GM18511 (cell line): ENCODE measurements around the gene CNN2.

Experiments used
- ATAC-seq: cut with Tn5 transposase; IDR thresholded peaks from one replicate; pipeline ENCODE4 v1.9.1; 2021; ENCODE audit warnings: mild to moderate bottlenecking, moderate library complexity; ENCODE audit not compliant: unreplicated experiment

CNN2 gene

DNA sequence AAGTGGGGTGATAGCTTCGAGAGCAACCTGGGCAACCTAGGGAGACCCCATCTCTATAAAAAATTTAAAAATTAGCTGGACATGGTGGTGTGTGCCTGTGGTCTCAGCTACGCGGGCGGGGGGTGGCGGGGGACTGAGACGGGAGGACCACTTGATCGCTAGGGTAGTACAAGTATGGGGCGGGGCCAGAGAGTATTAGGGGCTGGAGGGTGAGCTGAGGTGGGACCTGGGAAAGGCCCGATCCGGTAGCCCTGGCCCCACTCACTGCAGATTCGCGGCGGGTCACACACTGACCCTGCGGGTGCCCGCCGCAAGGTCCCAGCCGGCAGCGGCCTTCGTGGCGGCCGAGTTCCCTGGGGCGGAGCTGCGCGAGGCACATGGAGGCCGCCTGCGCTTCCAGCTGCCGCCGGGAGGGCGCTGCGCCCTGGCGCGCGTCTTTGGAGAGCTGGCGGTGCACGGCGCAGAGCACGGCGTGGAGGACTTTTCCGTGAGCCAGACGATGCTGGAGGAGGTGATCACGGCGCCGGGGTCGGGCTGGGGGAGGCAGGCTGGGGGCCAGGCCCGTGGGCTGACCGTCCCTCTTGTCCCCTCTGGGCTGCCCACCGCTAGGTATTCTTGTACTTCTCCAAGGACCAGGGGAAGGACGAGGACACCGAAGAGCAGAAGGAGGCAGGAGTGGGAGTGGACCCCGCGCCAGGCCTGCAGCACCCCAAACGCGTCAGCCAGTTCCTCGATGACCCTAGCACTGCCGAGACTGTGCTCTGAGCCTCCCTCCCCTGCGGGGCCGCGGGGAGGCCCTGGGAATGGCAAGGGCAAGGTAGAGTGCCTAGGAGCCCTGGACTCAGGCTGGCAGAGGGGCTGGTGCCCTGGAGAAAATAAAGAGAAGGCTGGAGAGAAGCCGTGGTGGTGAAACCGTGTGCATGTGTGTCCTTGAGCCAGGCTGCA lies 38.5 kb downstream of the CNN2 start:
- ATAC-seq = no peak

DNA sequence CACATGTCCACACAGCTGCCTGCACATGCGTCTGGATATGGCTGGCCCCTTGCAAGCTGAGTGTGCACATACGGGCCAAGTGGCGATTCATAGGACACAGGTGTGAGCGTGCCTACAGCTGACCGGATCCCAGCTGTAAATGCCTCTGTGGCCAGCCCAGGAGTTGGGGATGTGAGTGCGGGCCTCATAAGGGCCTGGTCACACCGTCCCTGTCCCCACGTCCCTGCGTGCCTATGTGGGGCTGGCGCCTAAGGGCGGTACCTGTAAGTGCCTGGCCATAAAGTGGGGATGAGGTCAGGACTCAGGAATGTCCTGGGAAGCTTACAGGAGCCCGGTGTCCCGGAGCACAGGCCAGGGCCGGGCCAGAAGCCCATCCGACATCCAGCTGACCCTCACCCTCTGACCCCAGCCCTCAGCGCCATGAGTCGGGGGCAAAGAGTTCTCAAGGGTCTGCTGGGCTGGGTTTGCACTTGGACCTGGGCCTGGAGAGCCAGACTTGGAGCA lies 39.2 kb downstream of the CNN2 start:
- ATAC-seq = no peak

DNA sequence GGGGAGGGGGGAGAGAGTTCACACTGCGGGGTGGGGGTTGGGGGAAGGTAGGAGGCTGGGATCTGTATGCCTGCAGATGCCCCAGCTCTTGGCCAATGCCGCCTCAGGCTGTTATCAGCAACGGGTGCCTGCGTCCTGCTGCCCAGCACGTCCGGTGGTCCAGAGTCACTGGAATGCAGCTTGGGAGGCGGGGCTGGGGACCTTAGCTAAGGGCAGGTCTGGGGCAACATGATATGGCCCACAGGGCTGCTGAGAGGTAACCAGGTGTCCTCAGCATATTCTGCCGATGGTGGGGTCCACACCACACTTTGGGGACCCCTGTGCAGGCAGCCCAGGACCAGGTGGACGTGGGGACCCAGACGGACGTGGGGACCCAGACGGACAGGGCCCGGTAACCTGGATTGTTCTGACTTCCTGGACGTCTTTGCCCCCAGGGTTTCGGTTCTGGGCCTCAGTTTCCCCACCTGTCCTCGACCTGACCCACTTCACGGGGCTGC lies 39.9 kb downstream of the CNN2 start:
- no peak for ATAC-seq

DNA sequence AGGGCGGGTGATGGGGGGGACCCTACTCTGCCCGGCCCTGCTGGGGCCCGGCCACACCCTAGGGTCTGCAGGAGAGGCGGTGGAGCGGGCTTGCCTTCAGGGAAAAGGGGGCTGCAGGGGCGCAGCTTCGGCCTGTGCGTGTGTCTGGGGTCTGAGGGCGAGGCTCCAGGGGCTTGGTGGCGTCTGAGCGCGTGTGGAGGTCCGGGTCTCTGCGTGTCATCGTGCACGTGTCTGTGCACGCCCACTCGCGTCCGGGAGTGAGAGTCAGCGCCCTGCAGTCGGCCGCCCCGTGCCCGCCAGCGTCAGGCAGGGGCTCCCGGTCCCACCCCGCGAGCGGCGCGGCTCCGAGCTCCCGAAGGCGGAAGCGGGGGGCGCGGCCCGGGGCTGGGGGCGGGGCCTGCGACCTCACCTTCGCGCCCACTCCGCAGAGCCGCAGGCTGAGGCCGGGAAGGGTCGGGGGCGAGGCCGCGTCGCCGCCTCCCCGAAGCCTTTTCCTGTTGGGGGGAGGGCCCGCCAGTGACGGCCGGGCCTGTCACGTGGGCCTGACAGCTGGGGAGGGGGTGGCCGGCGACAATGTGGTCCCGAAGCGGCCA lies 40.4 kb downstream of the CNN2 start, which contains the start of gene ARHGAP45:
ARHGAP45 (plus strand) TSS at position 420 of the 593 bp plus-strand sequence. CDS start 239 bp downstream, outside the sequence.
- ATAC-seq = no peak

DNA sequence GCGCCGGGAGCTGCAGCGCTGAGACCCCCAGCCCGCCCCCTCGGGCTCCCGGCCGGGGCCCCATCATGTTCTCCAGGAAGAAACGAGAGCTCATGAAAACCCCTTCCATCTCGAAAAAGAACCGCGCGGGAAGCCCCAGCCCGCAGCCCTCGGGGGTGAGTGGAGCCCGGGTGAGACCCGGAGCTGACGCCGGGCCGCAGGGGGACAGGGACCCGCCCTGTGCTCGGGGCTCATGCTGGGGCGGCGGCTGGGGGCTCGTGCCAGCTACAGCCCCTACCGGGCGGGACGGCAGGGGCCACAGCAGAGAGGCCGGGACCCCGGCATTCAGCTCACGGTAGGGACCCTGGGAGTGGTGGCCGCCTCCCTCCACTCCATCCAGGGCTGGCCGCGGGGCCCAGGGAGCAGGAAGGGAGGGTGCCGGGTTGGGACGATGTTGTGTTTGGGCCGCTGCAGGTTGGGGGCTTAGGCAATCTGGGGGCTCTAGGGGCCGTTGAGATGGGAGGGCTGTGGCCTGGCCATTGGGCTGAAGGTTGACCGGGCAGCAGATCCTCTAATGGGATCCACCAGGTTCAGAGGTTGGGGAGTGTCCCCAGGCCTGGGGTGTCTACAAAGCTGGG lies 41.0 kb downstream of the CNN2 start:
- ATAC-seq = no peak

- no peak for ATAC-seq
These were observed 41.9 kb downstream of the CNN2 start for GRCh38 chr19:1068009-1069001.

DNA sequence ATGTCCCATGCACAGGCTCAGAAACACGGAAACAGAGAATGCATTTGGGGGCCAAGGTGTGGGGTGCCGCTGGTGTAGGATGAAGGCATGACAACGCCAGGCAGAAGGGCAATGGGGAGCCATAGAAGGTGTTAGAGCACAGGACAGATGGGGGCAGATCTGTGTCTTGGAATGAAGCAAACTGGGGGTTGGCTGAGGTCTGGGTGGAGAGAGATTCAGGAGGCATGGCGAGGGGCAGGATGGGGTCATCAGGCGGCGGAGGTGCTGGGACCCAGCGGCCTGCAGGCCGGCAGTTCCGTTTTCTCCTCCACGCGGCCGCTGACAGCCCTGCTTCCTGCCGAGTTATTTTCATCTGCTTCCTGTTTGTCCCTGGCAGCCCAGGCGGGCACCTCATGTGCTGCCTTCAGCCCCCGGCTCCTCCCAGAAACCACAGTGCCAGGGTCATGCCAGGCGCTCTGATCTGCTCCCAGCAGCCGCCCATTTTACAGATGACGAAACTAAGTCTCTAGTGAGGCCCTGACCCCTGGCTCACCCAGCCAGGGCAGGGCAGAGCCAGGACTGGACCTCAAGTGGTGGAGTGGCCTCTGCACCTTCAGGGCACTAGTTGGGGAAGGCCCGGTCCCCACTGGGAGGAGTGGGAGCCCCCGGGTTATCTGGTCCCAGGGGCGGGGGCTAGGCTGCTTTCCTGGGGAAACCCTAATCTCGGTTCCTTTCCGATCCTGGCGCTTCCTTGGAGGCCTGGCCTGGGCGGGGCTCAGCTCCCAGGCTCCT lies 42.8 kb downstream of the CNN2 start:
- ATAC-seq = no peak

DNA sequence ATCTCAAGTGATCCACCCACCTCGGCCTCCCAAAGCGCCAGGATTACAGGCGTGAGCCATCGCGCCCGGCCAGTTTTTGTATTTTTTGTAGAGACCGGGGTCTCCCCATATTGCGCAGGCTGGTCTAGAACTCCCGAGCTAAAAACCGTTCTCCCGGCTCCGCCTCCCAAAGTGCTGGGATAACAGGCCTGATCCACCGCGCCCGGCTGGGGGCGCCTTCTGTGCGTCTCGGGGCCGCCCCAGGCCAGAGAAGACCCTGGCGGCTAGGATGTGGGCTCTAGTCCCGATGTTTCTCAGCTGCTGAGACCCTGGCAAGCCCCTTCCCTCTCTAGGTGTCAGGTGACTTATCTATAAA lies 44.1 kb downstream of the CNN2 start:
- ATAC-seq = no peak

GRCh38 chr19:1070931-1071791 lies 44.8 kb downstream of the CNN2 start:
- no peak for ATAC-seq

DNA sequence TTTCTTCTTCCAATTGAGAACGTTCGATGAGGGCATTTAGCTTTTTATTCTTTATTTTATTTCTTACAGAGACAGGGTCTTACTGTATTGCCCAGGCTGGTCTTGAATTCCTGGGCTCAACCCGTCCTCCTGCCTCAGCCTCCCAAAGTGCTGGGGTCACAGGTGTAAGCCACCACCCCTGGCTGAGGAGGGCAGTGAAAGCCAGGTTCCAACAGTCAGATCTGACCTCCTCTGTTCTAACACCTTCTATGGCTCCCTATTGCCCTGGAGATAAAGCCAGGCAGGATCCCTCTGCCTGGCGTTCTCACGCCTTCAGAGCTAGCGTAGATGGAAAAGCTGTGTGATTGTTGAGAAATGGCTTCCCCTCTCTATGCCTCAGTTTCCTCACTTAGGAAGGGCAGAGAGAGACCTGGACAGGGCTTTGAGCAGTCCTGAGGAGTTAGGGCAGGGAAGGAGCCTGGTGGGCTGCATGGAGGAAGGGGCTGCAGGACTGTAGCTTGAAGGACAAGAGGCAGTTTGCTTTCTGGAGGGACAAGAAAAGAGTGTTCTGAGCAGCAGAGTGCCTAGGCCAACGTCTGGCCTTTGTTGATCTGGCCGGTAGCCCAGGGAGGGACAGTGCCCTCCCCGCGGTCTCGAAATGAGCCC lies 46.1 kb downstream of the CNN2 start:
- ATAC-seq = no peak

GRCh38 chr19:1073063-1073955 lies 46.9 kb downstream of the CNN2 start:
- no peak for ATAC-seq

DNA sequence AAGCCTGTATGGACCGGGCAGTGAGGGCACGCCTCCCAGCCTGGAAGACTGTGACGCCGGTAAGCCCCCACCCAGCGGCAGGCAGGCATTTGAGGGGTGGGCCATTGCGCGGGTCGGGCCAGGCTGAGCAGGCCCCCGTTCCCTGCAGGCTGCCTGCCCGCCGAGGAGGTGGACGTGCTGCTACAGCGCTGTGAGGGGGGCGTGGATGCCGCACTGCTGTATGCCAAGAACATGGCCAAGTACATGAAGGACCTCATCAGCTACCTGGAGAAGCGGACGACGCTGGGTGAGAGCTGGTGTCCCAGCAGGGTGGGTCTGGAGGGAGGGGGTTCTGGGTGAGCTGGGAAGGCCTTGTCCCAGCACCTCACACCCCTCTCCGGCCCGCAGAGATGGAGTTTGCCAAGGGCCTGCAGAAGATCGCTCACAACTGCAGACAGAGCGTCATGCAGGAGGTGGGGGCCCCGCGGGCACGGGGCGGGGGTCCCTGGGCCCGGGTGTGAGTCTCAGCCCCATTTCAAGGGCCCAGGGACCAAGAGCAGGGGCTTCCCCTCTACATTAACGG lies 47.6 kb downstream of the CNN2 start:
- ATAC-seq = no peak

DNA sequence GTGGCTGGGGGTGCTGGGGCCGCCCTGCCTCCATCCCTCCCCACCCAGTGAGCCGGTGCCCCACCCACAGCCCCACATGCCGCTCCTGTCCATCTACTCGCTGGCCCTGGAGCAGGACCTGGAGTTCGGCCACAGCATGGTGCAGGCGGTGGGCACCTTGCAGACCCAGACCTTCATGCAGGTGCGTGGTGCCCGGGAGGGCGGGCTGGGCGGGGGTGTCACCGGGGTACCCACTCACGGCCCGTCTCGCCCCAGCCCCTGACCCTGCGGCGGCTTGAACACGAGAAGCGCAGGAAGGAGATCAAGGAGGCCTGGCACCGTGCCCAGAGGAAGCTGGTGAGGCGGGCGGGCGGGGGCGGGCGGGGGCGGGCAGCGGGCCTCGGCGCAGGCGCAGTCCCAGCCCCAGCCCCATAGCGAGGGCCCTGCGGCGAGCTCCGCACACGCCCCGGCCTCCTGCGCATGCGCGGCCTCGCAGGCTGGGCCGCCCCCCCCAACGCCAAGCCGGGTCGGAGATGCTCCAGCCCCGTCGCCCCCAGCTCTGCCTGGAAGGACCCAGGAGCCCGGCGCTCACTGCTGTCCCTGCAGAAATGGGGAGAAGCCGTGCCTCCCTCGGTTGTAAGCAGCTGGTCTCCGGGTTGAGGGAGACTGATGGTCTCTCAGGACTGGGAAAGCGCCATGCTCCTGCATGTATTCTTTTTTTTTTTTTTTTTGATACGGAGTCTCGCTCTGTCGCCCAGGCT lies 48.3 kb downstream of the CNN2 start:
- ATAC-seq = peak; percentile 37

DNA sequence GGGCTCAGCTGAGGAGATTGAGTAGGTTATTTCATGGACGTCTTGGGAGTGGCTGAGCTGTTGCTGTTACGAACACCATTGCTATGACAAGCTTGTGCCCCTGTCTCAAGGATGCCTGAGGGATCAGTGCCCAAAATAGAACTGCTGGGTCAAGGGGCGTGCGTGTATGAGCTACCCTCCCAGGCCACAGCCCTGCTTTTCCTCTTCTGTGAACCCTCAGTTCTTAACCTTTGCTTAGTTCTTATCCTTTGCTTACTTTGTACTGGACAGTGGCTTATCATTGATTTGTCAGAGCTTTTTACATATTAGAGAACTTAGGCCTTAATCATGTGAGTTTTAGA lies 49.6 kb downstream of the CNN2 start:
- no peak for ATAC-seq

- ATAC-seq = peak; percentile 83
These were observed 50.5 kb downstream of the CNN2 start for GRCh38 chr19:1076951-1077350.

GRCh38 chr19:1079566-1080111 lies 53.2 kb downstream of the CNN2 start:
- no peak for ATAC-seq
